Sigmoid colon (tissue), 7 donors: Measurements from ENCODE around the gene HOXA2. TPM values are rescaled to one million over a fixed set of nuclear protein-coding genes. Genes with fewer than 3 reads are reported as not detected.

Experiments used
- DNase-seq: peaks from one replicate; pipeline ENCODE4 v3.0.0-alpha.2; 2019
- H3K27ac ChIP-seq, 4 donors: fragments of 200-600 bp; sonication (generic); one replicate each; pipeline ENCODE4 v1.5.1; 2016 to 2019; ENCODE audit warnings: mild to moderate bottlenecking in 1 of 4
- H3K27me3 ChIP-seq, 3 donors: fragments of 200-600 bp; sonication (generic); one replicate each; pipeline ENCODE4 v1.5.1; 2019; ENCODE audit warnings: mild to moderate bottlenecking in 1 of 3
- H3K36me3 ChIP-seq, 4 donors: fragments of 200-600 bp; sonication (generic); one replicate each; pipeline ENCODE4 v1.5.1; 2016 to 2019
- H3K4me1 ChIP-seq, 4 donors: fragments of 200-600 bp; sonication (generic); one replicate each; pipeline ENCODE4 v1.5.1; 2017 to 2019
- H3K4me3 ChIP-seq, 4 donors: fragments of 200-600 bp; sonication (generic); one replicate each; pipeline ENCODE4 v1.5.1; 2017 to 2019; ENCODE audit warnings: mild to moderate bottlenecking in 2 of 4, moderate library complexity in 1 of 4
- H3K9me3 ChIP-seq, 4 donors: fragments of 200-600 bp in 3 of 4; sonication (generic) in 3 of 4; one replicate each; pipeline versions ENCODE4 v1.5.1 to v1.6.1; 2013 to 2019
- CTCF ChIP-seq, 4 experiments: fragments of 450-650 bp in 3 of 4; fragments of 200-600 bp in 1 of 4; IDR thresholded peaks; one replicate each; pipeline ENCODE4 v1.5.1; 2016 to 2019; ENCODE audit warnings: antibody characterized with exemption in 4 of 4, mild to moderate bottlenecking in 3 of 4, moderate library complexity in 2 of 4
- EP300 ChIP-seq, 4 donors: sonication (generic); formaldehyde crosslinking; IDR thresholded peaks; one replicate each; pipeline ENCODE4 v1.6.1; 2017; ENCODE audit warnings: antibody characterized with exemption in 4 of 4
- POLR2A ChIP-seq, 2 donors: fragments of 450-650 bp; IDR thresholded peaks; one replicate each; pipeline ENCODE4 v1.6.1; 2016; ENCODE audit warnings: antibody characterized with exemption in 2 of 2, mild to moderate bottlenecking in 2 of 2, moderate library complexity in 2 of 2
- POLR2AphosphoS5 ChIP-seq, 4 donors: sonication (generic); formaldehyde crosslinking; IDR thresholded peaks; one replicate each; pipeline ENCODE4 v1.6.1; 2017; ENCODE audit warnings: antibody characterized with exemption in 4 of 4
- WGBS, 2 donors: extraction: QIAGEN DNeasy Blood & Tissue Kit; methylation state at CpG; one replicate each; pipeline ENCODE4 v1.1.7; 2013; 5-methylcytosine and 5-hydroxymethylcytosine counted together
- intact Hi-C: fragments of 100-400 bp; cut with DNase I; formaldehyde crosslinking; loops from one replicate; pipeline ENCODE4 v1.15.1; 2023
- polyA plus RNA-seq, 3 donors: library from polyadenylated mRNA; stranded (reverse); fragments of 200-250 nt; gene quantifications; one replicate each; pipeline ENCODE4 v1.2.3, GENCODE V29; 2013
- total RNA-seq, 4 donors: library from RNA; depleted of rRNA; stranded (reverse); fragments of >200 nt; gene quantifications; one replicate each; pipeline ENCODE4 v1.1.0, GENCODE V29; 2016
- donor health status: healthy with polysubstance abuse.
- donor health status: Bipolar disorder and iron deficiency.
- donor health status: healthy.

HOXA2 gene
- total and polyA plus RNA-seq, 7 donors: 0.60 to 4.3 (median 1.9) TPM

- no peak for DNase-seq
- Histone ChIP-seq H3K4me3 (no peak overlapping the region), H3K4me1 (peaks cover 0 to 88% (median 72%) of the 10 kb centered on the region in 4 donors), H3K9me3 (no peaks in the 10 kb centered on the region), H3K27ac (peak overlapping the region in 3 of 4 donors; percentile 91 to 99 (median 93)), H3K36me3 (no peaks in the 10 kb centered on the region), H3K27me3 (no peaks in the 10 kb centered on the region)
- TF ChIP-seq CTCF (IDR thresholded peaks at IDR 0.05) (no peak), POLR2AphosphoS5 (IDR thresholded peaks at IDR 0.05) (no peak), EP300 (IDR thresholded peaks at IDR 0.05) (no peak)
- intact Hi-C loops: no loop called here
- 28 to 69% methylated on average over 2 of the region's 2 CpGs for WGBS, 2 donors
Measured at GRCh38 chr7:27132214-27132613, 29.7 kb upstream of the HOXA2 start.

- 13 to 50% methylated on average over 12 of the region's 12 CpGs for WGBS, 2 donors
- intact Hi-C loops: loop anchor here (2.0 kb wide), 1 partner anchor 33 kb away; no protein-coding TSS in a partner anchor
- Histone ChIP-seq H3K4me3 (peak overlapping the region; percentile 65 to 88 (median 80)), H3K27ac (peak overlapping the region; percentile 91 to 99 (median 94)), H3K27me3 (no peaks in the 10 kb centered on the region), H3K36me3 (no peaks in the 10 kb centered on the region), H3K9me3 (no peaks in the 10 kb centered on the region), H3K4me1 (peaks cover 0 to 88% (median 68%) of the 10 kb centered on the region in 4 donors)
- no peak for DNase-seq
- TF ChIP-seq EP300 (IDR thresholded peaks at IDR 0.05) (no peak), POLR2AphosphoS5 (IDR thresholded peaks at IDR 0.05) (no peak), CTCF (IDR thresholded peaks at IDR 0.05) (no peak), POLR2A (IDR thresholded peaks at IDR 0.05) (no peak)
Measured at GRCh38 chr7:27131390-27131819, 28.9 kb upstream of the HOXA2 start.

- DNase-seq: peak; percentile 98
- Histone ChIP-seq H3K9me3 (no peaks in the 10 kb centered on the region), H3K4me3 (peak within 1 kb of the TSS; percentile 65 to 88 (median 80)), H3K4me1 (peaks cover 0 to 84% (median 64%) of the 10 kb centered on the region in 4 donors), H3K27ac (peak within 1 kb of the TSS; percentile 91 to 99 (median 94)), H3K36me3 (no peaks in the 10 kb centered on the region), H3K27me3 (no peaks in the 10 kb centered on the region)
- WGBS, 2 donors: 2 to 21% methylated on average over 67 of the region's 67 CpGs
- intact Hi-C loops: loop anchor here (2.0 kb wide), 1 partner anchor 32 kb away; no protein-coding TSS in a partner anchor
- TF ChIP-seq POLR2AphosphoS5 (IDR thresholded peaks at IDR 0.05): peak; percentile 89 to 98 (median 93)
- TF ChIP-seq CTCF (IDR thresholded peaks at IDR 0.05): no peak
- TF ChIP-seq POLR2A (IDR thresholded peaks at IDR 0.05): peak; percentile 61 to 72
- peak in 1 of 4 donors; percentile 18 for TF ChIP-seq EP300 (IDR thresholded peaks at IDR 0.05)
Measured at GRCh38 chr7:27130540-27131389, 28.3 kb upstream of the HOXA2 start, which contains the start of gene HOXA4. Gene HOXA4 (minus strand): TSS chr7:27130757. CDS start chr7:27130733, 24 bp downstream.

- TF ChIP-seq EP300 (IDR thresholded peaks at IDR 0.05) (no peak), POLR2A (IDR thresholded peaks at IDR 0.05) (no peak), CTCF (IDR thresholded peaks at IDR 0.05) (peak in 1 of 4 experiments; percentile 14), POLR2AphosphoS5 (IDR thresholded peaks at IDR 0.05) (peak in 2 of 4 donors; percentile 17 to 32)
- intact Hi-C loops: loop anchor here (2.0 kb wide), 1 partner anchor 31 kb away; no protein-coding TSS in a partner anchor
- peak overlapping the region; percentile 91 to 99 (median 94) for H3K27ac ChIP-seq
- H3K4me3 ChIP-seq: peak overlapping the region; percentile 65 to 88 (median 80)
- WGBS, 2 donors: 6 to 38% methylated on average over 72 of the region's 72 CpGs
- no peaks in the 10 kb centered on the region for H3K36me3 ChIP-seq
- no peaks in the 10 kb centered on the region for H3K27me3 ChIP-seq
- no peaks in the 10 kb centered on the region for H3K9me3 ChIP-seq
- H3K4me1 ChIP-seq: peaks cover 0 to 76% (median 61%) of the 10 kb centered on the region in 4 donors
- DNase-seq: peak; percentile 68
Measured at GRCh38 chr7:27129729-27130539, 27.5 kb upstream of the HOXA2 start.
